Astrocyte (in vitro differentiated cells and primary cell): ENCODE data around the gene HMCES.
"Not testable (repeated sequence)": the region's sequence is repeated elsewhere in the genome, so short reads cannot be mapped to it uniquely, and the experiment has no call there.

Experiments
- EZH2 ChIP-seq: IDR thresholded peaks from 2 replicates; pipeline ENCODE4 v1.6.1; 2012; ENCODE audit warnings: mild to moderate bottlenecking, low read length, inconsistent platforms; ENCODE audit not compliant: insufficient read depth
- TF ChIP-seq, protein P1 (sequence below): IDR thresholded peaks from 2 replicates; pipeline ENCODE4 v1.5.1; 2011; ENCODE audit warnings: low read depth, mild to moderate bottlenecking, inconsistent platforms, low read length, moderate library complexity; ENCODE audit not compliant: insufficient read depth

DNA sequence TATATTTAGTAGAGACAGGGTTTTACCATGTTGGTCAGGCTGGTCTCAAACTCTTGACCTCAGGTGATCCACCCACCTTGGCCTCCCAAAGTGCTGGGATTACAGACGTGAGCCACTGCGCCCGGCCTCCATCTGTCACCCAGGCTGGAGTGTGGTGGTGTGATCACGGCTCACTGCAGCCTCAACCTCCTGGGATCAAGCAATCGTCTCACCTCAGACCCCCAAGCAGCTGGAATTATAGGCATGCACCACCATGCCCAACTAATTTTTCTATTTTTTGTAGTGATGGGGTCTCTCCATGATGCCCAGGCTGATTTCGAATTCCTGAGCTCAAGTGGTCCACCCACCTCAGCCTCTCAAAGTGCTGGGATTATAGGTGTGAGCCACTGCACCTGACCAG, 13.7 kb upstream of the HMCES start:
- TF ChIP-seq, protein P1, sequence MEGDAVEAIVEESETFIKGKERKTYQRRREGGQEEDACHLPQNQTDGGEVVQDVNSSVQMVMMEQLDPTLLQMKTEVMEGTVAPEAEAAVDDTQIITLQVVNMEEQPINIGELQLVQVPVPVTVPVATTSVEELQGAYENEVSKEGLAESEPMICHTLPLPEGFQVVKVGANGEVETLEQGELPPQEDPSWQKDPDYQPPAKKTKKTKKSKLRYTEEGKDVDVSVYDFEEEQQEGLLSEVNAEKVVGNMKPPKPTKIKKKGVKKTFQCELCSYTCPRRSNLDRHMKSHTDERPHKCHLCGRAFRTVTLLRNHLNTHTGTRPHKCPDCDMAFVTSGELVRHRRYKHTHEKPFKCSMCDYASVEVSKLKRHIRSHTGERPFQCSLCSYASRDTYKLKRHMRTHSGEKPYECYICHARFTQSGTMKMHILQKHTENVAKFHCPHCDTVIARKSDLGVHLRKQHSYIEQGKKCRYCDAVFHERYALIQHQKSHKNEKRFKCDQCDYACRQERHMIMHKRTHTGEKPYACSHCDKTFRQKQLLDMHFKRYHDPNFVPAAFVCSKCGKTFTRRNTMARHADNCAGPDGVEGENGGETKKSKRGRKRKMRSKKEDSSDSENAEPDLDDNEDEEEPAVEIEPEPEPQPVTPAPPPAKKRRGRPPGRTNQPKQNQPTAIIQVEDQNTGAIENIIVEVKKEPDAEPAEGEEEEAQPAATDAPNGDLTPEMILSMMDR, result not testable (repeated sequence)
- TF ChIP-seq EZH2, result not testable (repeated sequence)
